Erythroblast (primary cell): ENCODE results near the gene SLC25A3.

ENCODE experiments used
- GATA1 ChIP-seq: IDR thresholded peaks from 2 replicates; pipeline ENCODE4 v1.6.1; 2011; ENCODE audit warnings: low read depth, mild to moderate bottlenecking, control low read depth, low read length, moderate library complexity
- POLR2A ChIP-seq: IDR thresholded peaks from 2 replicates; pipeline ENCODE4 v1.6.1; 2011; ENCODE audit warnings: mild to moderate bottlenecking, low read length

- no peak for TF ChIP-seq POLR2A
- TF ChIP-seq GATA1 = no peak
Measured at GRCh38 chr12:98587084-98587483, 6.4 kb upstream of the SLC25A3 start.
